NCI-H2107 treated with DMSO at 0.1 percent for 48 hours (cell line): Measurements from ENCODE around the gene GAS7.

Source experiments
- DNase-seq: peaks from one replicate; lab custom pipeline; 2025; ENCODE audit not compliant: unreplicated experiment; lab: John Stamatoyannopoulos, UW

The GAS7 gene

DNA sequence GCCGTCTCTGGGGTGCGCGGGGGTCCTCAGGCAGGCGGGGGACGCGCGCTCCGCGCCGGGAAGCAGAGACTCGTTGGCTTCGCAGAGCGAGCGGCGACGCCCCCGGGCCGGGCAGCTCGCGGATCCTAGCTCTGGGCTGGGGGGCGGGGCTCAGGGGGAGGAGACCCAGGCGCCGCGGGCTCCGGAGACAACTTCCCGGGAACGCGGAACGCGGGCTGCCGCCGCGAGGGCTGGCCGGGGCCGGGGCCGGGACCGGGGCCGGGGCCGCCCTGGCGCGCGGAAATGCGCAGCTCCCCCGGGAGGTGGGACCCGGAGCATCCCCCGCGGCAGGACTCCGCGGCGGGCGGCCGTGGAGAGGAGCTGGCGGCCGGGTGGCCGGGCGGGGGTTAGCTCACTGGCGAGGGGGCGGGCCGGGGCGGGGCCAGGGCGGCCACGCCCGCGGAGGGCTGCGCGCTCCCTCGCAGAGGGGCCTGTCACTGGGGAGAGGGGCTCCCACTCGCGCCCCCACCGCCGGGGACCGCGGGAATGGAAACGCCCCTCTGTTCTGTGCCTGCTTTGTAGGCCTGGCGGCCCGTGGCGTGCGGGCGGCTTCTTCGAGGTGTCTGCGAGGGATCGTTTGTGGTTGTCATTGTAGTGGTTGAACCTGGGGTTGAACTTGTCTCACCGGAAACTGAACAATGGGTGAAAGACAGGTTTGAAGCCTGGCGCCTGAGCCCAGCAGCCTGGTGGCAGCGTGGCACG is at the start of gene GAS7:
TSS of gene GAS7 (minus strand) at position 98 of the 741 bp plus-strand sequence.
- no peak for DNase-seq

DNA sequence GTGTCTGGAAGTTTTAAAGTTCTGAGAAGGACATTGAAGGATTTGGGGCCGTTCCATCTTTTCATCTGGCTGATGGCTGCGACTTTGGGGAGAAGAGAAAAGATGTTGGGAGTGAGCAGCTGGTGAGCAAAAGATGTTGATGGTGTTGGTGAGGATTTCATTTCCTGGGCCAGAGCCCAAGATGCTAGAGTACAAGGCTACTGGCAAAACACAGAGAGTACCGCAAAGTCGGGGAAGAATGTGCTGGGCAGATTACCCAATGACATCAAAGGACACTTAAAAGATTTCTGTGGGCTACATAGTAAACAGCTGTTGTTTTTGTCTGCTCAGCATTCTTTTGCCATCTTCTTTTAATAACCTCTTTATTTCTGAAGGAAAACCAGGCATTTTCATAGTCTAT is 49.4 kb upstream of the GAS7 start:
- DNase-seq, result no peak

DNA sequence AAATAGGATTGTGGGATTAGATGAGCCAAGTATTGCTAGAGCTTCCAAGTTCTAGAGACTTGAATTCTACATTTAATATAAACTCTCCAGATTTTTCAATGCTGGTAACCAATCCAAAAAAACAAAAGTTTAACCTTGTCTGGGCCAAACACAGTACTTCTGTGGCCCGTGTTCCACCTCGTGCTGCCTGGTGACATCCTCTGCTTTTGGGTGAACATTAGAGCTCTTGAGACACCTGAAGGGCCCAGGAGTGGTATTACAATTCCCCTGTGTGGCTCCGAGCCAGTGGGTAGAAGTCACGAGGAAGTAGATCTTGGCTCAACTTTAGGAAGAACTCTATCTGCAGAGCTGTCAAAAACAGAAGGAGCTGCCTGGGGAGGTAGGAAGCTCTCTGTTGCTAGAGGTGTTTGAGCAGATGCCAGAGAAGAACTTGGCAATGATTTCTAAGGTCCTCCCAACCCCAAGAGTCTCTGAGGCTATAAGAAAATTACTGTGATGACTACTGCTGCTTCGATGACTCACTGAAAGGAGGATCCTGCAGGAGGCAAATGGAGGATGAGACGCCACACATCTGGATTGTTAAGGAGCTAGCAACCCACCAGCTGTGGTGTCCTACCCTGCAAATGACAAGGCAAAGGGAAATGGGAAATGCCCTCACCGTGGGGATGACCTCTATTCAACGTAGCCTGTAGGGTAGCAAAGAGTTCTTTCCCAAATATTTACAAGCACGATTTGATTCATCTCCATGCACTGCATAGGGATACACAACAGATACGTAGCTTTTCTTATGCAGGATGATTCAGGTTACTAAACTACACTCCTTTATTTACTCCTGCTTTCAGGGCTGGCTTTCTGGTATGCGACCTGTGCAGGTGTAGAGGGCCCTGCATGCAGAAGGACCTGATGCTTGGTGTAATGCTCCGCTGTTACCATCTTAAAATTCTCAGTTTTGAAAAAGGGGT is 45.8 kb upstream of the GAS7 start:
- DNase-seq, result no peak

DNA sequence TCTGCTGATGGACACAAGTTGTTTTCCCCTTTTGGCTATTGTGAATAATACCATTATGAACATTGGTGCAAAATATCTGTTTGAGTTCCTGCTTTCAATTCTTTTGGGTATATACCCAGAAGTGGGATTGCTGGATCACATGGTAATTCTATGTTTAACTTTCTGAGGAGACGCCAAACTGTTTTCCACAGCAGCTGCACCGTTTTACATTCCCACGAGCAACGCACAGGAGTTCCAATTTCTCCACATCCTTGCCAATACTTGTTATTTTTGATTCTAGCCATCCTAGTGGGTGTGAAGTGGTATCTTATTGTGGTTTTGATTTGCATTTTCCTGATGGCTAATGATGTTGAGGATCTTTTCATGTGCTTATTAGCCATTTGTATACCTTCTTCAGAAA is 43.4 kb upstream of the GAS7 start:
- DNase-seq, result no peak

DNA sequence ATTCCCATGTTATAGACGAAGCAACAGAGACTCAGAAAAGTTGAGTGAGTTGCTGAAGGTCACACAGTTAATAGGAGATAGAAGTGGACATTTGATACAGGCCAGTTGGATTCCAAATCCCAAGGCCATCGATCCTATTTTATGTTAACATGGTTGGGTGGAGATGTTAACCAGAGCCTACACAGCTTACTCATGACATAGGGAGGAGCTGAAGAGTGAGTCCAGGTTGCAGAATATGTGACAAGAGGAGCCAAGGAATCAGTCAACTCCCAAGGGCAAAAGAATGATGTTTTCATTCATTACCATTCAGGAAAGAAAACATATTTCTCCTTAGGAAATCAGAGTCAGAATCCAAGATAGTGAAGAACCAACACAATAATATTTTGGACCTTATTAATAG is 40.3 kb upstream of the GAS7 start:
- no peak for DNase-seq

DNA sequence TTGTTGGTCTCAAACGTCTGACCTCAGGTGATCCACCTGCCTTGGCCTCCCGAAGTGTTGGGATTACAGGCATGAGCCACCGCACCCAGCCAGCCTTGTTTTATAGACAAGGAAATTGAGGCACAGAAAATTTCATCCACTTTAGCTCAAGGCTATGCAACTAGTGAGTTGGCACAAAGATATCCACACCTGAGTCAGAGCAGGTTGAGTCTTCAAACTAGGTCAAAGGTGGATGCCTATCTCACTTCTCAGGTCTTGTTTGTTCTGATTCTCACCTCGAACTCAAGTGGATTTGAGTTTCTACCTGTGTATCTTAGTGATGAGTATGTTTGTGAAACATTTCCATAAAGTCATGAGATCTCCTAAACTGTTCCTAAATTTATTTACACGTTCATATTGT is 35.6 kb upstream of the GAS7 start:
- DNase-seq, result no peak

DNA sequence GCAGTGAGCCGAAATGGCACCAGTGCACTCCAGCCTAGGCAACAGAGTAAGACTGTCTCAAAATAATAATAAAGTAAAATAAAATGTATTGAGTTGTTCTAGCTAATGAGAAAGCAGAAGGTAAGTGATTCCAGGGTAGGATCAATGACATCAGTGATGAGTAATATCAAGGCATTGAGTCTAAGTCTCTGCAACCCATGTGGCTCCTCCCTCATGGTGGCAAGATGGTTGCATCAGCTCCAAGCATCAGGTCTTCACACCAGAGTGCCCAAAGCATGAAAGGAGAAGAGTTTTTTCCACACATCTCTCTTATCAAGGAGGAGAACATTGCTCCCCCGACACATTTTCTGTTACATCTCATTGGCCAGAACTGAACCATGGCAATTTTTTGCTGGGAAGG is 34.8 kb upstream of the GAS7 start:
- DNase-seq, result no peak

DNA sequence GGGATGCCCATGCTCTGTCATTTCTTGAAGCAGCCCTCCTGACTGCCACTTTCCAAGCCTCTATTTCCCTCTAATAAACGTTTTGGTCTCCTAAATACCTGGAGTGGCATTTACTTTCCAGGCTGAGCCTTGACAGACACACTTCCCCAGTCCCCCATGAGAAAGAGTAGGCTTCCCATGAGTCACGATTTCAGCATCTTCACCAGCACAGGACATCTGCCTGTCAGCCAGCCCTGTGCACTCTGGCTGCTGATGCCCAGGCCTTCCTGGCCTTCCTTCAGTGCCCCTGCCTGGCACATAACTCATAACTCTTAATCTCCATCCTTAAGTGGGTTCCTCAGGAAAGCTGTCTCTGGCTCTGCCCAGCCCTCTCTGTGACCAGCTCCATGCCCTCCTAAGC is 30.8 kb upstream of the GAS7 start:
- DNase-seq, result no peak

DNA sequence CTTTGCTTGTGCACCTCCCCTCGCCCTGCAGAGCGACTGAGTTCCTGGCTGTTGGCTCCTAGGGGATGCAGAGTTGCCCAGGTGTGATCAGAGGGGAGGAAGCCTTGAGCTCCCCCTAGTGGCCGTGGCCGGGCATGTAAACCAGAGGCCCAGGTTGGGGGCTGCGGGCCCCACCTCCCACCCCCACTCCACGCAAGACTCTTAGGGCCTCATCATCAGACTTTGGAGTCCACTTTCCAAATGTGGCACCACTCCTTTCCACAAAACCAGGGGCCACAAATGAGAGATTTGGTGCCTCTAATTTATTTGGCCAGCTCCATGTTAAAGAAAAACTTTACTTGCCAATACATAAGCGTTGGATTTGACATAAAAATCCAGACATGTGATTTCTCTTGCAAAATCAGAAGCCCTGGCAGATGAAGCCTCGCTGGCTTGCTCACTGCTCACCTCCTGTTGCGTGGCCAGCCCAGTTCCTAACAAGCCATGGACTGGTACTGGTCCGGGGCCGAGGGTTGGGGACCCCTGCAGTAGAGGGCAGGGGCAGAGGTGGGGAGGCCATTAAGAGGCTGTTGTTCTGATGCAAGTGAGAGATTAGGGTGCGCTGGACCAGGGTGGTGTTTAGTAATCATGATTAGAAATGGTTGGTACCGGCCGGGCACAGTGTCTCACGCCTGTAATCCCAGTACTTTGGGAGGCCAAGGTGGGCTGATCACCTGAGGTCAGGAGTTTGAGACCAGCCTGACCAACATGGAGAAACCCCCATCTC is 28.7 kb upstream of the GAS7 start:
- no peak for DNase-seq

DNA sequence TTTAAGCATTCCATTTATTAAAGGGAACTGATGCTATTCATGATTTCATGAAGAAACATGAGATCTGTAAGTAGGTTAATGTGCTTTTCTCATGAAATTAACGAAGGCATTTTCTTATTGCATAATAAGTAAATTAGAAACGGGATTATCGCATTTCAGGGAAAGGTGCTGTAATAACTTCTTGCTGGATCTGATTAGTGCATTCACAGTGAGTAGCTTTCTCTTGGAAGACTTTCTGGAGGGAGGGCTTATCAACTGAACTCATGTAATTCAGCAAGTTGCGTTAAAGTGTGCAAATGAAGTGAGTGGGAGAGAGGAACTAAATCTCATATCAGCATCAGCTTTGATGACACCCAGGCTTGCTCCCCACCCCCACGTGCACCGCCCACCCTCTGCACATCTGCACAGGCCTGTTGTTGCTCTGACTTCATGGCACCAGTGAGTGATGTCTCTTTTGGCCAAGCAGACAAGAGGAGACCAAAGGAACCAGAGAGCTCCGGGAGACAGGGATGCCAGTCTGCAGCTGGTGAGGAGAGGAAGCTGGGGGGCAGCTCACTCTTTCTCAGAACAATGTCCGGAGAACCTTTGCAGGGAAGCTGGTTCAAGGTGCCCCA is 26.3 kb upstream of the GAS7 start:
- no peak for DNase-seq

DNA sequence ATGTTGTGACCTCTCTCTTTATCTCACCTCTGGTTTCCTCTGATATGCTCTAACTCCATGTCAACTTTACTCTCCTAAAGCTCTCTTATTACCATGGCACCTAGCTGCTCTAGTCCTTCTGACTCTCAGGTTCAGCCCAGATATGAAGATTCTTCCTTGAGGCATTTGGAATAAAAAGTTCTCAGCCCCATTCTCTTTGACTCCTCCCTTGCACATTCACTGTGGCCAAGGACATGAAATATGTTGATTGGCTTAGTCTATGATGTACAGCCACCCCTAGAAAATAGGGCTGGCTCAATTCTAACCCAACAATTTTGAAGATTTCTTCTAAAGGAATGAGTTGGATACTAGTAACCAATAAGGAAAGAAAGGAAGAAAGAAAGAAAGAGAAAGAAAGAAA is 20.8 kb upstream of the GAS7 start:
- DNase-seq, result no peak

DNA sequence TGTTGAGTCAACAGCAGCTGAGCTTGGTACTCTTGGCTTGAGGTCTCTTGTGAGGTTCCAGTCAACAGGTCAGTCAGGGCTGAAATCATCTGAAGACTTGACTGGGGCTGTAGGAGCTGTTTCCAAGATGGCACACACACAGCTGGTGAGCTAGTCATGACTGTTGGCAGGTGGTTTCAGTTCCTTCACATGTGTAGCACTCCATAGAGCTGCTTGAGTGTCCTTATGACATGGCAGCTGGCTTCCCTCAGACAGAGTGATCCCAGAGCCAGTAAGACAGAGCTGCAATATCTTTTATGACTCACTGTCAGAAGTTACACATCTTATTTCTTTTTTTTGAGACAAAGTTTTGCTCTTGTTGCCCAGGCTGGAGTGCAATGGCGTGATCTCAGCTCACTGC is 19.5 kb upstream of the GAS7 start:
- DNase-seq, result no peak

DNA sequence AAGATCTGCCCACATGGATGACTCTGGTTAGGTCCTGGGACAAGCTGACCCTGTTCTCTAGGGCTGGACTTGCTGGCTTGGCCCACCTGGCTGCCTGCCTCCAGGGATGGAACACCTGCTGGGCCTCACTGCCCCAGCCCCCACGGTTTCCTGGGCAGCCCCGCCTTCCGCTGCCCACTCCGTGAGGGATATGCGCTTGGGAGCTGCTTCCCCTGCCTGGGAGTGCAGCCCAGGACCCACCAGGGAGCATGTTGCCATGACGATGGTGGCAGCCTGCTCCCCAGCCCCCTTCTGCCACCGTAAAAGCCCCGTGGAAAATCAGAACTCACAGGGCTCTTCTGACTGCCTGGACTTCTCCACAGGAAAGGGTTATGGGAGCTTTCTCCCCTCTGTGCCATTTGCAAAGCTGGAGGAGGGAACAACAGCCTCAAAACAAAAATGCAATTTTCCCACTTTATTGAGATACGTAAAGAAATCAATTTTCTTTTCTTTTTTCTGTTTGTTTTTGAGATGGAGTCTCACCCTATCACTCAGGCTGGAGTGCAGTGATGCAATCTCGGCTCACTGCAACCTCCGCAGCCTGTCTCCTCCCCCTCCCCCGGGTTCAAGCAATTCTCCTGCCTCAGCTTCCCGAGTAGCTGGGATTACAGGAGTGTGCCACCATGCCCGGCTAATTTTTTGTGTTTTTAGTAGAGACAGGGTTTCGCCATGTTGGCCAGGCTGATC is 18.0 kb upstream of the GAS7 start:
- DNase-seq, result no peak

DNA sequence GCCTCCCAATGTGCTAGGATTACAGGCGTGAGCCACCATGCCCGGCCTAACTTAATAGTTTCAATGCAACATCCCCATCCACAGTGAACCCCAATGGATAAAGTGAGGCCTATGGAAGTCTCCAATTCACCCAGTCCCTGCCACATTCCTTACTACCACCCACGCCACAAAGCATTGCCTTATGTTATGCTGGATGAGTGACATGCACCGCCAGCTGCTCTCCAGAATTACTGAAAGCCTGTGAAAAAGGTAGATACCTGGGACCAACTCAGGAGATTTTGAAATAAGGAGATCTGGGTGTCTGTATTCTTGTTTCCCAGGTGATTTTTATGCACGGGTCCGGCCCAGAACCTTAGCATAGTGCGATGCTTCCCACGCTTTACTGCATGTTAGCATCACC is 16.9 kb upstream of the GAS7 start:
- no peak for DNase-seq

DNA sequence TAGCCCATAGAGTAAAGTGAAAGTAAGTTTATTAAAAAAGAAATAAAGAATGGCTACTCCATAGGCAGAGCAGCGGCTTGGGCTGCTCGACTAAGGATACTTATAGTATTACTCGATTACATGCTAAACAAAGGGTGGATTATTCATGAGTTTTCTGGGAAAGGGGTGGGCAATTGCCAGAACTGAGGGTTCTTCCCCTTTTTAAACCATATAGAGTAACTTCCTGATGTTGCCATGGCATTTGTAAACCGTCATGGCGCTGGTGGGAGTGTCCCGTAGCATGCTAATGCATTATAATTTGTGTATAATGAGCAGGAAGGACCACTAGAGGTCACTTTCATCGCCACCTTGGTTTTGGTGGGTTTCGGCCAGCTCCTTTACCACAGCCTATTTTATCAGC is 13.3 kb upstream of the GAS7 start:
- DNase-seq, result no peak

DNA sequence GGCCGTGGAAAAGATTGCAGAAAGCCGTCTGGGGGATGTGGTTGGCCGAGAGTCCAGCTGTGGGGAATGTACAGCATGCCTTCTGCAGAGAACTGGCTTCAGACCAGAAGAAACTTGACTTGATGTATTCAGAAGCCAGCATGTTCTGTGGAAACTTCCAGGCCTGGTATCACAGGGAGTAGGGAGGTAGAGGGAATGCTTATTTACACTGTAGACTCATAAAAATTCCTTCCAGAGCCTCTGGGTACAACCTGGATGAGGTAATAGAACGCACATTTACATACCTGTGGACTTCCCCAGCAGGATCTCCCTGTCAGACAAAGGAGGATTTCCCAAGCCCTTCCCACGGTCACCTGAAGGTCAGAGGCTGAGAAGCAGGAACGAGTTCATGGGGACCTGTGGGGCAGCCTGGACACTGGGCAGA is 11.8 kb upstream of the GAS7 start:
- no peak for DNase-seq

DNA sequence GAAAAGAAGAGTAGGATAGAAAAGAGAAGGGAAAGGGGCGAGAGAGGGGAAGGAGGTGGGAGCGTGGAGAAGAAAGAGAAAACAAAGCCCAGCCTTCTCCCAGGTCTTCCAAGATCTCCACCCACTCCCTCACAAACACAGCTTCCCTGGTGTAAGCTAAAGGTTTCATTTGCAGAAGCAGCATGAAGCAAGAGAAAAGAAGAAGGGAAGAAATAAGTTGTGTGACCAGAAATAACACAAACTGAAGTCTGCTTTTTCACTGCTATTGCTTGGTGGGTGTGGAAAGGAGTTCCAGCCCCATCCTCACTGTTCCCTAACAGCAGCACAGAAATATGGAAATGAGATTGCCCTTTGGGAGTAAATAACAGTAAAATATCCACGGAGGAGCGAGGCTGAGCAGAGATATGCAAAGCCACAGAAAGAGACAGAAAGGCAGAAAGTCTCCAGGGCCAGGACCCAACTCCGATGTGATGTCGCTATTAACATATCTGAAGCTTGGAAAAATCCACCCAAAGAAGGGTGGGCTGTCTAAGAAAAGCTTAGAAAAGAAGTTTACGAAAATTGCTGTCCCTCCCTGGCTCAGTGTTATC is 10.3 kb upstream of the GAS7 start:
- no peak for DNase-seq

DNA sequence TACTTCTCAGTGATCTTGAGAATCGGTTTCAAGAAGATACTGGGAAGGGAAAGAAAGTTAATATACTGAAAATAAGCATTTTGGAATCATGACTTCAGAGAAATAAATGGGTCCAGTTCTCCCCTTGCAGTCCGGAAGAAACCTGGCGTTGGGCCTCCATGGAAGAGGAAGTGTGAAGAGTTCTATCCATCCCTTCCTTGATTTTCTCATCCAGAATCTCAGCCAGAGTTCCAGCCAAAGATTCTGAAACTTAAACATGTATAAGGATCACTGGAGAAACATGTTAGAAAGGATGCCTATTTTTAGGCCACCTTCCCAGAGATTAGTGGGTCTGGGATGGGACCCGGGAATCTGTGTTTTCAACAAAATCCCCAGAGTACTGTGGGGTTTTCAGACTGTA is 8.7 kb upstream of the GAS7 start:
- no peak for DNase-seq

DNA sequence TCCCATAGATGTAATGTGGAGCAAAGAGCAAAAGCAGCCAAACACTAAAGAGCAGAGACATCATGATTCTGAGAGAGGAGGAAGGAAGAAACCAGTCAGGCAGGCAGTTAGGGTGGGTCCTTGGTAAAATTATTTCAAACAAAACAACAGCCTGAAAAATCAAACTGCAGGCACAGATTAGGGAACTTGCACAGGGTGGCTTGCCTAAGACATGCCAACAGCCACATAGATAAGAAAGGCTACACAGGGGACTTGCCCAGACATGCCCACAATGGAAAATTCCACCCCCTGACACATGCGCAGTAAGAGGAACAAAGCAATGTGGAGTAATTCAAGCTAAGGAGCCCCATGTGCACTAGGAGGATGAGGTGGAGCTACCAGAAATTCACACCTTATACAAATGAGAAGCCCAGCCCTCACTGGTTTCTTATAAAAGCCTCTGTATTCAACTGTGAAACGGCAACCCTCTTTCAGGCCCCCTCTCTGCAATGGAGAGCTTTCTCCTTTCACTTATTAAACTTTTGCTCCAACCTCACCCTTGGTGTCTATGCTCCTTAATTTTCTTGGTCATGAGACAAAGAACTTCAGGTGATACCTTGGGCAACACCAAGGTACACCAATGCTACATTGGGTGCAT is 7.3 kb upstream of the GAS7 start:
- DNase-seq, result no peak

DNA sequence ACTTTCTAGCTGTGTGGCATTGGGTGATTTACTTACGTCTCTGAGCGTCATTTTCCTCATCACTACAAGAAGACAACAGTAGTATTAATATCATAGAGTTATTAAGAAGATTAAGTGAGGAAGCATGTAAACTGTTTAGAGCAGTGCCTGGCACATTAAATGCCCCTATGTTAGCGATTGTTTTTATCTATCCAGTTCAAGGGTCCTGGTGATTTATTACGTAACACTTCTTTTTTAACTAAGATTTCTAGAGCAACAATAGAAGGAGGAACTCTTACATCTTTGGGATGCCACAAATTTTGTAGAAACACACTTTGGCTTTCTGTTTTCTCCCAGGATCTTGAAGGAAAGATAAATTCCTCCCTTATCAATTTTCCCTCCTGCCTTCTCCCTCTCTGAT is 3.3 kb upstream of the GAS7 start:
- no peak for DNase-seq
